IMR-90 (cell line): ENCODE measurements around the gene HSPG2. TPM values are rescaled to one million over a fixed set of nuclear protein-coding genes. Genes with fewer than 3 reads are reported as not detected.

Experiments
- ATAC-seq: fragments of 200-7000 bp; cut with Tn5 transposase; 2 replicates; pipeline ENCODE4 v1.9.1; 2020; ENCODE audit warnings: low read depth, mild to moderate bottlenecking, moderate library complexity
- BruUV-seq: library from RNA; stranded (reverse); fragments of 400-500 nt; replicated peaks from 2 replicates; lab custom pipeline; 2021; lab: Mats Ljungman, UMichigan
- CTCF ChIA-PET: fragments of 300-600 bp; formaldehyde crosslinking; extraction: SDS; loops from one replicate; lab custom pipeline; 2021; ENCODE audit warnings: antibody characterized with exemption; lab: Yijun Ruan, JAX
- POLR2A ChIA-PET: fragments of 300-600 bp; sonication (Branson Sonifier 250); formaldehyde crosslinking; loops from one replicate; lab custom pipeline; 2022; ENCODE audit warnings: antibody characterized with exemption; ENCODE audit not compliant: unreplicated experiment; lab: Charles Lee
- DNase-seq: peaks from one replicate; pipeline ENCODE4 v3.0.0; 2013
- H2AFZ ChIP-seq: replicated peaks from 2 replicates; pipeline ENCODE3; 2013; ENCODE audit warnings: low read length, mild to moderate bottlenecking; ENCODE audit not compliant: poor library complexity
- H2AK5ac ChIP-seq: 2 replicates; pipeline ENCODE4 v1.6.1; 2013; ENCODE audit warnings: low read depth, low read length, inconsistent platforms
- H2AK9ac ChIP-seq: replicated peaks from 2 replicates; pipeline ENCODE3; 2013; ENCODE audit warnings: mild to moderate bottlenecking, low read depth, low read length, moderate library complexity; ENCODE audit not compliant: poor library complexity
- H2BK120ac ChIP-seq: 2 replicates; pipeline ENCODE4 v1.6.1; 2013; ENCODE audit warnings: low read depth, low read length, inconsistent platforms
- H2BK15ac ChIP-seq: 3 replicates; pipeline ENCODE4 v1.6.1; 2013; ENCODE audit warnings: low read depth, low read length, inconsistent platforms
- H2BK20ac ChIP-seq: 2 replicates; pipeline ENCODE4 v1.6.1; 2013; ENCODE audit warnings: low read depth, mild to moderate bottlenecking, inconsistent platforms, low read length, moderate library complexity
- H2BK5ac ChIP-seq: 2 replicates; pipeline ENCODE4 v1.6.1; 2013; ENCODE audit warnings: mild to moderate bottlenecking, low read depth, low read length, inconsistent platforms; ENCODE audit not compliant: poor library complexity, severe bottlenecking
- H3K14ac ChIP-seq: replicated peaks from 2 replicates; pipeline ENCODE4 v1.6.1; 2013; ENCODE audit warnings: low read depth, low read length, inconsistent platforms
- H3K18ac ChIP-seq: 2 replicates; pipeline ENCODE4 v1.6.1; 2013; ENCODE audit warnings: low read depth, low read length, control low read depth
- H3K23ac ChIP-seq: 2 replicates; pipeline ENCODE4 v1.6.1; 2013; ENCODE audit warnings: low read depth, low read length, inconsistent platforms
- H3K27ac ChIP-seq: 2 replicates; pipeline ENCODE4 v1.5.1; 2013; ENCODE audit warnings: mild to moderate bottlenecking, control low read depth, low read length; ENCODE audit not compliant: insufficient read depth
- H3K27me3 ChIP-seq: 2 replicates; pipeline ENCODE4 v1.6.1; 2013; ENCODE audit warnings: low read length; ENCODE audit not compliant: control insufficient read depth, insufficient read depth
- H3K36me3 ChIP-seq: 2 replicates; pipeline ENCODE4 v1.6.1; 2013; ENCODE audit warnings: low read length, mixed read lengths; ENCODE audit not compliant: control insufficient read depth, insufficient read depth
- H3K4ac ChIP-seq: 2 replicates; pipeline ENCODE4 v1.6.1; 2013; ENCODE audit warnings: low read depth, low read length, inconsistent platforms
- H3K4me1 ChIP-seq: 2 replicates; pipeline ENCODE4 v1.6.1; 2013; ENCODE audit warnings: low read length, mixed read lengths; ENCODE audit not compliant: control insufficient read depth, insufficient read depth
- H3K4me2 ChIP-seq: 2 replicates; pipeline ENCODE4 v1.6.1; 2013; ENCODE audit warnings: low read depth, mild to moderate bottlenecking, control low read depth, low read length, moderate library complexity
- H3K4me3 ChIP-seq: 2 replicates; pipeline ENCODE4 v1.5.1; 2013; ENCODE audit warnings: low read depth, mild to moderate bottlenecking, control low read depth, low read length, moderate library complexity; ENCODE audit not compliant: insufficient read depth
- H3K56ac ChIP-seq: 2 replicates; pipeline ENCODE4 v1.6.1; 2013; ENCODE audit warnings: low read length, inconsistent platforms; ENCODE audit not compliant: insufficient read depth; ENCODE audit errors: extremely low read depth
- H3K79me1 ChIP-seq, 2 experiments: 2 replicates each; pipeline ENCODE4 v1.6.1; 2013; ENCODE audit warnings: low read length in 2 of 2, inconsistent platforms in 1 of 2, low read depth in 1 of 2
- H3K9ac ChIP-seq: 2 replicates; pipeline ENCODE4 v1.6.1; 2013; ENCODE audit warnings: low read depth, low read length, control low read depth
- H3K9me1 ChIP-seq: 2 replicates; pipeline ENCODE4 v1.6.1; 2013; ENCODE audit warnings: low read length, inconsistent platforms; ENCODE audit not compliant: insufficient read depth
- H3K9me3 ChIP-seq: 2 replicates; pipeline ENCODE4 v1.6.1; 2013; ENCODE audit warnings: low read length; ENCODE audit not compliant: control insufficient read depth, insufficient read depth
- H4K20me1 ChIP-seq: 2 replicates; pipeline ENCODE4 v1.6.1; 2013; ENCODE audit warnings: low read length, inconsistent platforms; ENCODE audit not compliant: insufficient read depth
- H4K5ac ChIP-seq: 2 replicates; pipeline ENCODE4 v1.6.1; 2013; ENCODE audit warnings: mild to moderate bottlenecking, low read depth, low read length, control low read depth
- H4K8ac ChIP-seq, 2 experiments: 2 replicates each; pipeline ENCODE4 v1.6.1; 2013; ENCODE audit warnings: low read depth in 2 of 2, low read length in 2 of 2, control low read depth in 1 of 2, inconsistent platforms in 1 of 2
- H4K91ac ChIP-seq: 2 replicates; pipeline ENCODE4 v1.6.1; 2013; ENCODE audit warnings: low read depth, low read length, inconsistent platforms; ENCODE audit not compliant: insufficient read depth
- CHD1 ChIP-seq: IDR thresholded peaks from 2 replicates; pipeline ENCODE4 v1.6.1; 2012; ENCODE audit warnings: low read depth, low read length, improper control_type of control experiment
- MAFK ChIP-seq: IDR thresholded peaks from 2 replicates; pipeline ENCODE4 v1.6.1; 2012; ENCODE audit warnings: low read depth, low read length, improper control_type of control experiment
- MXI1 ChIP-seq: IDR thresholded peaks from 2 replicates; pipeline ENCODE4 v1.6.1; 2012; ENCODE audit warnings: low read depth, mild to moderate bottlenecking, low read length, moderate library complexity, borderline replicate concordance
- RFX5 ChIP-seq: IDR thresholded peaks from 2 replicates; pipeline ENCODE4 v1.8.0; 2012; ENCODE audit warnings: low read depth, mild to moderate bottlenecking, low read length, moderate library complexity
- SMC3 ChIP-seq: fragments of 150-350 bp; IDR thresholded peaks from 2 replicates; pipeline ENCODE4 v1.6.1; 2016; ENCODE audit warnings: low read depth, mild to moderate bottlenecking, antibody characterized with exemption, low read length, moderate library complexity
- whole genome bisulfite sequencing, 2 experiments: methylation state at CpG; one replicate each; pipeline versions ENCODE4 v1.1.5 to v1.1.7; 2013; ENCODE audit warnings: missing lambda C conversion rate in 2 of 2; ENCODE audit not compliant: insufficient read length in 1 of 2; ENCODE audit errors: extremely low coverage in 2 of 2; 5-methylcytosine and 5-hydroxymethylcytosine counted together
- dilution Hi-C: fragments of 300-500 bp; cut with HindIII; formaldehyde crosslinking; loops from one replicate; pipeline ENCODE4 v1.14.3; 2018; ENCODE audit warnings: low sequenced_read_pairs; ENCODE audit not compliant: unreplicated experiment
- in situ Hi-C: fragments of 300-500 bp; cut with MboI; formaldehyde crosslinking; loops from 3 replicates; pipeline ENCODE4 v1.14.3; 2019; ENCODE audit warnings: low sequenced_read_pairs, inconsistent platforms, mixed read lengths
- intact Hi-C: fragments of 100-400 bp; cut with micrococcal nuclease; formaldehyde crosslinking; loops from 2 replicates; pipeline ENCODE4 v1.10.0; 2022
- polyA plus RNA-seq, 3 experiments: library from polyadenylated mRNA; depleted of rRNA; stranded (reverse); fragments of >200 nt; gene quantifications; 2 replicates each; pipeline ENCODE4 v1.2.3, GENCODE V29; 2012; ENCODE audit warnings: low replicate concordance in 1 of 3
- total RNA-seq: library from RNA; depleted of rRNA; stranded (reverse); fragments of >200 nt; gene quantifications from 2 replicates; pipeline ENCODE4 v1.2.3, GENCODE V29; 2012

The HSPG2 gene
- total and polyA plus RNA-seq, 2 of the 4 experiments (the other 2 are of a cell fraction) = 15.8 to 94.0 TPM

DNA sequence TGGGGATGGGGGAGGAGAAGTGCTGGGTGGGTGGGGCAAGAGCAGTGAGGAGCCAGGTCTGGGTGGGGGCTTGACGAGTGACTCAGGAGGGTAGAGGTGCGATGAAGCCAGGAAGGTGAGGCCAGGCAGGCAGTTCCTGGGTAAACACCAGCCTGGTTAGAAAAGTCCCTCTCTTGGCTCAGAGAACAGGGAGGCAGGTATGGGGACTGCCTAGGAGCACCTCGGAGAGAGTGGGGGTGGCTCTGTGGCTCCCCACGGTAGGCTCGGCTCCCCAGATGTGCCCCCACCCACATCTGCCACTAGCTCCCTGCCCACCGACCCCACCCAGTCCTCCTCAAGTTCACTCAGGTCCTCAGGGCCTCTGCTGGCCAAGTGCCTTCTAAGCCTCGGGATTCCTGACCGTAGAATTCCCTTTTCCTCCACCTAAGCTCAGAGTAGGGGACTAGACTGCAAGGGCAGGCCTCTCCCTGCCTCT is 1.2 kb downstream of the HSPG2 start:
- Histone ChIP-seq H2BK5ac (peak overlapping the region; percentile 84), H2AK5ac (peak overlapping the region; percentile 92), H4K91ac (peak overlapping the region; percentile 63), H3K79me1 (peaks cover 26 to 52% of the 10 kb centered on the region in 2 experiments), H3K27me3 (no peaks in the 10 kb centered on the region), H2BK15ac (peak overlapping the region; percentile 84; the same call in 2 of the 3 replicates), H3K14ac (peak overlapping the region; percentile 99), H3K9ac (peak overlapping the region; percentile 93), H2AK9ac (peak overlapping the region; percentile 99), H2BK20ac (peak overlapping the region; percentile 37), H3K56ac (peak overlapping the region; percentile 92; the same call in 1 of the 2 replicates), H4K20me1 (0 out of 2 replicates have a peak, but pooled peaks cover 3% of the 10 kb centered on the region), H3K4me2 (peak overlapping the region; percentile 96), H4K8ac (peak overlapping the region; percentile 75 to 84), H2BK120ac (peak overlapping the region; percentile 78), H3K23ac (peak overlapping the region; percentile 96), H3K9me1 (peaks cover 41% of the 10 kb centered on the region), H3K18ac (no peak overlapping the region; the same call in 1 of the 2 replicates), H4K5ac (peak overlapping the region; percentile 26), H2AFZ (peak overlapping the region; percentile 68), H3K4me1 (peaks cover 47% of the 10 kb centered on the region), H3K9me3 (no peaks in the 10 kb centered on the region), H3K4me3 (peak overlapping the region; percentile 65), H3K27ac (peak overlapping the region; percentile 84), H3K36me3 (no peaks in the 10 kb centered on the region), H3K4ac (peak overlapping the region; percentile 95)
- ChIA-PET CTCF (no interaction called here), POLR2A (interaction anchor here (1.0 kb wide), 1 partner anchor 16 kb away, joined by 5 read pairs; no protein-coding TSS in a partner anchor)
- DNase-seq = no peak
- BruUV-seq = no TSS peak
- ATAC-seq = no peak
- WGBS, 2 experiments = 40% methylated on average over 1 of the region's 8 CpGs; no CpG with 5 or more reads in 1 of the 2 experiments
- dilution Hi-C loops (no loop called here), in situ Hi-C loops (no loop called here), intact Hi-C loops (loop anchor here (5.0 to 10.0 kb wide), 2 partner anchors 69 to 151 kb away; partner anchors contain the start of gene USP48)
- no peak for TF ChIP-seq SMC3
- TF ChIP-seq RFX5 = no peak
- no peak for TF ChIP-seq MAFK
- no peak for TF ChIP-seq MXI1
- TF ChIP-seq CHD1 = no peak
